Measurements from ENCODE around the gene SYK. TPM values are rescaled to one million over a fixed set of nuclear protein-coding genes. Genes with fewer than 3 reads are reported as not detected.

The SYK gene
- total RNA-seq, 1 experiment from 2014 or later, result 0.28 TPM

DNA sequence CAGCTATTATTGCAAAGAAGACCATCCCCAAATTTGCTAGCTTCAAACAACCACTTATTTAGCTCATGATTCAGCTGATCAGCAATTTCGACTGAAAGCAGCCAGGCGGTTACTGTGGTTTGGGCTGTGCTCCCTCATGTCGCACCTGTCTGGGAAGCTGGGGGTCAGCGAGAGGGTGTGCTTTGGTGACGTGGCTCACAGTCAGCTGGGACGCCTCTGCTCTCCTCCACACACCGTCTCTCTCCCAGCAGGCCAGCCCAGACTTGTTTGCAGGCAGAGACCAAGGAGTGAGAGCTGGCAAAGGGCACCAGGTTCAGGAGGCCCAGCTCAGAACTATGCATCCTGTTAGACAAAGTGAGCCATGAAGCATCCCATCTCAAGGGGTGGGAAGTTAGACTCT is 140.9 kb downstream of the SYK start:
- ChIA-PET CTCF (no interaction called here), POLR2A (no interaction called here)
- ATAC-seq (no peak), DNase-seq (ENCODE audit: low read depth, low spot score) (no peak)
- Histone ChIP-seq H3K4me3 (ENCODE audit: low read depth in 2 of 2, low read length in 2 of 2) (no peak overlapping the region), H3K36me3 (ENCODE audit: control insufficient read depth, insufficient read depth, low read length) (no peaks in the 10 kb centered on the region), H3K27ac (ENCODE audit: low read length) (no peak overlapping the region), H3K27me3 (ENCODE audit: control insufficient read depth, insufficient read depth, low read length) (no peaks in the 10 kb centered on the region), H3K4me1 (ENCODE audit: control insufficient read depth, insufficient read depth, low read length) (no peaks in the 10 kb centered on the region), H3K9me3 (ENCODE audit: control insufficient read depth, insufficient read depth, low read depth, low read length) (no peaks in the 10 kb centered on the region)
- in situ Hi-C loops (cut with HindIII; ENCODE audit: low pct_unique_long_range_greater_than_20kb, low sequenced_read_pairs) (no loop called here), intact Hi-C loops (cut with micrococcal nuclease; ENCODE audit: unreplicated experiment) (no loop called here)
- no TSS peak for BruUV-seq (replicated peaks)
- TF ChIP-seq TCF7L2 (IDR thresholded peaks at IDR 0.05; ENCODE audit: low read depth, low read length), result no peak
- no peak for TF ChIP-seq CTCF (IDR thresholded peaks at IDR 0.05)
- no peak for TF ChIP-seq SIN3A (IDR thresholded peaks at IDR 0.05; ENCODE audit: borderline replicate concordance, insufficient read depth, low read depth, low read length)
- TF ChIP-seq, protein P1, sequence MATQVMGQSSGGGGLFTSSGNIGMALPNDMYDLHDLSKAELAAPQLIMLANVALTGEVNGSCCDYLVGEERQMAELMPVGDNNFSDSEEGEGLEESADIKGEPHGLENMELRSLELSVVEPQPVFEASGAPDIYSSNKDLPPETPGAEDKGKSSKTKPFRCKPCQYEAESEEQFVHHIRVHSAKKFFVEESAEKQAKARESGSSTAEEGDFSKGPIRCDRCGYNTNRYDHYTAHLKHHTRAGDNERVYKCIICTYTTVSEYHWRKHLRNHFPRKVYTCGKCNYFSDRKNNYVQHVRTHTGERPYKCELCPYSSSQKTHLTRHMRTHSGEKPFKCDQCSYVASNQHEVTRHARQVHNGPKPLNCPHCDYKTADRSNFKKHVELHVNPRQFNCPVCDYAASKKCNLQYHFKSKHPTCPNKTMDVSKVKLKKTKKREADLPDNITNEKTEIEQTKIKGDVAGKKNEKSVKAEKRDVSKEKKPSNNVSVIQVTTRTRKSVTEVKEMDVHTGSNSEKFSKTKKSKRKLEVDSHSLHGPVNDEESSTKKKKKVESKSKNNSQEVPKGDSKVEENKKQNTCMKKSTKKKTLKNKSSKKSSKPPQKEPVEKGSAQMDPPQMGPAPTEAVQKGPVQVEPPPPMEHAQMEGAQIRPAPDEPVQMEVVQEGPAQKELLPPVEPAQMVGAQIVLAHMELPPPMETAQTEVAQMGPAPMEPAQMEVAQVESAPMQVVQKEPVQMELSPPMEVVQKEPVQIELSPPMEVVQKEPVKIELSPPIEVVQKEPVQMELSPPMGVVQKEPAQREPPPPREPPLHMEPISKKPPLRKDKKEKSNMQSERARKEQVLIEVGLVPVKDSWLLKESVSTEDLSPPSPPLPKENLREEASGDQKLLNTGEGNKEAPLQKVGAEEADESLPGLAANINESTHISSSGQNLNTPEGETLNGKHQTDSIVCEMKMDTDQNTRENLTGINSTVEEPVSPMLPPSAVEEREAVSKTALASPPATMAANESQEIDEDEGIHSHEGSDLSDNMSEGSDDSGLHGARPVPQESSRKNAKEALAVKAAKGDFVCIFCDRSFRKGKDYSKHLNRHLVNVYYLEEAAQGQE (IDR thresholded peaks at IDR 0.05; ENCODE audit: insufficient read depth in 1 of 2, low read depth in 2 of 2, low read length in 1 of 2), result no peak
- TF ChIP-seq POLR2AphosphoS5 (IDR thresholded peaks at IDR 0.05; ENCODE audit: low read depth, low read length), result no peak

DNA sequence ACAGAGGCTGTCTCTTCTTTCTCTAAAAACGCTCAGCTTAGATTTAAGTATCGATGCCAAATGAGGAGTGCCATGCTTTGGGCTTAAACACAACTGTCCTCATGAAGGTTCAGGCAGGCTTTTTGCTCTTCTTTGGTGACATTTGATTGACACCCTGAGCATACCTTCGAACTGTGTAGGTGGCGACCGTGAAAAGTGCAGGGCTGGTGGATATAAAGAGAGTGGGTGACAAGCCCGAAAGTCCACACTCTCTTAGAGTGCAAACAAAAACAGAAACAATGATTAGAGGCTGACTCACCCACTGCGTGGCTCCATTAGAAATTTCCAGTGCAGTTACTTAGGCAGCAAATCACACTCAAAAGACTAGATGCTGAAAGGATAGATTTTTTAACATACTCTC is 141.7 kb downstream of the SYK start:
- Histone ChIP-seq H3K27me3 (ENCODE audit: control insufficient read depth, insufficient read depth, low read length) (no peaks in the 10 kb centered on the region), H3K4me1 (ENCODE audit: control insufficient read depth, insufficient read depth, low read length) (no peaks in the 10 kb centered on the region), H3K9me3 (ENCODE audit: control insufficient read depth, insufficient read depth, low read depth, low read length) (no peaks in the 10 kb centered on the region), H3K27ac (ENCODE audit: low read length) (no peak overlapping the region), H3K4me3 (ENCODE audit: low read depth in 2 of 2, low read length in 2 of 2) (no peak overlapping the region), H3K36me3 (ENCODE audit: control insufficient read depth, insufficient read depth, low read length) (no peaks in the 10 kb centered on the region)
- DNase-seq (ENCODE audit: low read depth, low spot score) (no peak), ATAC-seq (no peak)
- intact Hi-C loops (cut with micrococcal nuclease; ENCODE audit: unreplicated experiment) (no loop called here), in situ Hi-C loops (cut with HindIII; ENCODE audit: low pct_unique_long_range_greater_than_20kb, low sequenced_read_pairs) (no loop called here)
- ChIA-PET CTCF (no interaction called here), POLR2A (no interaction called here)
- no TSS peak for BruUV-seq (replicated peaks)
- TF ChIP-seq POLR2AphosphoS5 (IDR thresholded peaks at IDR 0.05; ENCODE audit: low read depth, low read length) (no peak), SIN3A (IDR thresholded peaks at IDR 0.05; ENCODE audit: borderline replicate concordance, insufficient read depth, low read depth, low read length) (no peak), CTCF (IDR thresholded peaks at IDR 0.05) (no peak), TCF7L2 (IDR thresholded peaks at IDR 0.05; ENCODE audit: low read depth, low read length) (no peak)
- TF ChIP-seq, protein P1 (IDR thresholded peaks at IDR 0.05; ENCODE audit: insufficient read depth in 1 of 2, low read depth in 2 of 2, low read length in 1 of 2), result no peak
